HG02571 (cell line): ENCODE results near the gene SDHAF3.

Source experiments
- ATAC-seq: cut with Tn5 transposase; IDR thresholded peaks from one replicate; pipeline ENCODE4 v1.9.1; 2021; ENCODE audit warnings: mild to moderate bottlenecking, moderate library complexity; ENCODE audit not compliant: unreplicated experiment

Gene SDHAF3

GRCh38 chr7:97215556-97215955, 98.1 kb downstream of the SDHAF3 start:
- ATAC-seq = no peak

GRCh38 chr7:97218767-97219166, 101.3 kb downstream of the SDHAF3 start:
- no peak for ATAC-seq

GRCh38 chr7:97219237-97219636, 101.7 kb downstream of the SDHAF3 start:
- ATAC-seq = no peak

GRCh38 chr7:97224316-97224715, 106.8 kb downstream of the SDHAF3 start:
- no peak for ATAC-seq

- ATAC-seq = peak; percentile 68
These were observed 109.0 kb downstream of the SDHAF3 start for GRCh38 chr7:97226541-97226940.
